HG03442 (cell line): ENCODE measurements around the gene CFAP74.

ENCODE experiments used
- ATAC-seq: cut with Tn5 transposase; IDR thresholded peaks from one replicate; pipeline ENCODE4 v1.9.1; 2021; ENCODE audit warnings: mild to moderate bottlenecking, moderate library complexity; ENCODE audit not compliant: unreplicated experiment

CFAP74 gene

GRCh38 chr1:1883092-1883873 lies 120.3 kb downstream of the CFAP74 start:
- no peak for ATAC-seq

- no peak for ATAC-seq
Observed at GRCh38 chr1:1881727-1882126, 121.9 kb downstream of the CFAP74 start.

GRCh38 chr1:1880617-1881312 lies 122.8 kb downstream of the CFAP74 start:
- no peak for ATAC-seq

- ATAC-seq: no peak
Observed at GRCh38 chr1:1879942-1880341, 123.6 kb downstream of the CFAP74 start.

GRCh38 chr1:1877865-1878436 lies 125.6 kb downstream of the CFAP74 start:
- ATAC-seq: no peak

GRCh38 chr1:1876335-1876930 lies 127.2 kb downstream of the CFAP74 start:
- ATAC-seq: no peak

GRCh38 chr1:1875932-1876331 lies 127.7 kb downstream of the CFAP74 start:
- ATAC-seq: no peak

- no peak for ATAC-seq
Observed at GRCh38 chr1:1874901-1875300, 128.7 kb downstream of the CFAP74 start.

- no peak for ATAC-seq
Observed at GRCh38 chr1:1873186-1873585, 130.4 kb downstream of the CFAP74 start.

- no peak for ATAC-seq
Observed at GRCh38 chr1:1872329-1872994, 131.1 kb downstream of the CFAP74 start.
